G401.6 (cell line): ENCODE data around the gene RCAN1.
"Not testable (repeated sequence)": the region's sequence is repeated elsewhere in the genome, so short reads cannot be mapped to it uniquely, and the experiment has no call there.

Experiments used
- FAIRE-seq: peaks from 2 replicates; lab custom pipeline; 2012; peaks lifted over from hg19 to GRCh38; lab: Jason Lieb, UNC

Gene RCAN1

GRCh38 chr21:34568801-34569200, 46.1 kb downstream of the RCAN1 start:
- not testable (repeated sequence) for FAIRE-seq

- no peak for FAIRE-seq
These were observed 47.2 kb downstream of the RCAN1 start for GRCh38 chr21:34567604-34568155.

- FAIRE-seq = no peak
These were observed 49.7 kb downstream of the RCAN1 start for GRCh38 chr21:34565238-34565637.

- not testable (repeated sequence) for FAIRE-seq
These were observed 51.5 kb downstream of the RCAN1 start for GRCh38 chr21:34563370-34563769.

GRCh38 chr21:34561806-34562205, 53.1 kb downstream of the RCAN1 start:
- FAIRE-seq = no peak

GRCh38 chr21:34560609-34561008, 54.3 kb downstream of the RCAN1 start:
- FAIRE-seq = no peak

GRCh38 chr21:34560021-34560420, 54.9 kb downstream of the RCAN1 start:
- no peak for FAIRE-seq

- no peak for FAIRE-seq
These were observed 55.8 kb downstream of the RCAN1 start for GRCh38 chr21:34559089-34559631.

GRCh38 chr21:34558166-34558565, 56.7 kb downstream of the RCAN1 start:
- no peak for FAIRE-seq

- FAIRE-seq = no peak
These were observed 57.7 kb downstream of the RCAN1 start for GRCh38 chr21:34557261-34557660.

GRCh38 chr21:34554670-34555069, 60.2 kb downstream of the RCAN1 start:
- not testable (repeated sequence) for FAIRE-seq

- no peak for FAIRE-seq
These were observed 60.7 kb downstream of the RCAN1 start for GRCh38 chr21:34554227-34554626.

- no peak for FAIRE-seq
These were observed 61.6 kb downstream of the RCAN1 start for GRCh38 chr21:34553151-34553952.

- no peak for FAIRE-seq
These were observed 62.4 kb downstream of the RCAN1 start for GRCh38 chr21:34552360-34553098.

GRCh38 chr21:34550182-34550799, 64.6 kb downstream of the RCAN1 start:
- no peak for FAIRE-seq

GRCh38 chr21:34548781-34549376, 66.0 kb downstream of the RCAN1 start:
- no peak for FAIRE-seq

- no peak for FAIRE-seq
These were observed 68.4 kb downstream of the RCAN1 start for GRCh38 chr21:34546542-34546941.

GRCh38 chr21:34545079-34545884, 69.6 kb downstream of the RCAN1 start:
- no peak for FAIRE-seq

- FAIRE-seq = no peak
These were observed 70.8 kb downstream of the RCAN1 start for GRCh38 chr21:34544032-34544496.

- no peak for FAIRE-seq
These were observed 71.9 kb downstream of the RCAN1 start for GRCh38 chr21:34543017-34543416.

- no peak for FAIRE-seq
These were observed 74.7 kb downstream of the RCAN1 start for GRCh38 chr21:34540206-34540605.
